ENCODE results near the gene FAM50A.

Gene FAM50A

DNA sequence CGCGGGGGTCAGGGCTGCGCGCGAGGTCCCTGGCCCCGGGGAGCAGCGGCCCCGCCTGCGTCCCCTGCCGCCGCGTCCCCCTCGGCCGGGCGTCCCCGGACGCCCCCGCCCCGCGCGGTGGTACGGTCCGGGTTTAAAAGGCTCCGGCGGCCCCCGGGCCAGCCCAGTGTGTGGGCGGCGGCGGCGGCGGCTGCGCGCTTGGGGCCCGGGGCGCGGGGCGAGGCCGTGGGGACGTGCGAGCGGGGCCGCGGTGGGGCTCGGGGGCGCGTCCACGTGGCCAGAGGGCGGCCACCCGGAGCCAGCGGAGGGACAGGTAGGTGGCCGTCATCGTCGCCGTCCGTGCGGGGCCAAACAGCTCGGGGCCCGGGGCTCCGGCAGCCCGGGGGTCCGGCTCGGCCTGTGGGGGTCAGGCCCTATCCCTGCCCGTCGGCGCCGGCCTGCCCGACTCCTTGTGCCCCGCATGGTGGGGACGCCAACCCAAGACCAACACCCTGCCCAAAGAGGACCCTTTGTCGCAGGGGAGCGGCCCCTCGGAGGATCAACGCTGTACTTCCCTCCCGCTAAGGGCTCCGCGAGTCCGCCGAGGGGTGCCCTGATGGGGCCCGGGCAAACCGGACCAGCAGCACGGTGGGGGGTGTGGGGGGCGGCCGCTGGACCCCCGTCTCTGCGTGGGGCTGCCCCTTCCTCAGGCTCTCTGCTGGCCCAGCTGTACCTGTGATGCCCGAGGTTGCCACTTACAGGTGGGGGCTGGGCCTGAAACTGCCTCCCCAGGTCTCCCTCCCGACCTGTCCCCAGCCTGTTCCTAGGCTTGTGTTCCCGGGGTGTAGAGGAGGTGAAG lies 14.4 kb downstream of the FAM50A start, which contains the start of gene PLXNA3:
Gene PLXNA3 (plus strand): TSS at position 166 of the 838 bp plus-strand sequence. CDS start 1,903 bp downstream, outside the sequence.
- peaks cover 10% of the 10 kb centered on the region for H3K27me3 Mint-ChIP-seq
- peaks cover 48% of the 10 kb centered on the region for H3K36me3 Mint-ChIP-seq (ENCODE audit: low read depth)
- intact Hi-C loops (cut with micrococcal nuclease): loop anchor here (10.0 kb wide), 1 partner anchor 54 kb away; the partner anchor contains the start of gene DNASE1L1
- H3K4me3 Mint-ChIP-seq: peak within 1 kb of the TSS; percentile 93
- H3K27ac Mint-ChIP-seq: peak within 1 kb of the TSS; percentile 92
- no peaks in the 10 kb centered on the region for H3K9me3 Mint-ChIP-seq
- peaks cover 30% of the 10 kb centered on the region for H3K4me1 Mint-ChIP-seq (ENCODE audit: low read depth)

DNA sequence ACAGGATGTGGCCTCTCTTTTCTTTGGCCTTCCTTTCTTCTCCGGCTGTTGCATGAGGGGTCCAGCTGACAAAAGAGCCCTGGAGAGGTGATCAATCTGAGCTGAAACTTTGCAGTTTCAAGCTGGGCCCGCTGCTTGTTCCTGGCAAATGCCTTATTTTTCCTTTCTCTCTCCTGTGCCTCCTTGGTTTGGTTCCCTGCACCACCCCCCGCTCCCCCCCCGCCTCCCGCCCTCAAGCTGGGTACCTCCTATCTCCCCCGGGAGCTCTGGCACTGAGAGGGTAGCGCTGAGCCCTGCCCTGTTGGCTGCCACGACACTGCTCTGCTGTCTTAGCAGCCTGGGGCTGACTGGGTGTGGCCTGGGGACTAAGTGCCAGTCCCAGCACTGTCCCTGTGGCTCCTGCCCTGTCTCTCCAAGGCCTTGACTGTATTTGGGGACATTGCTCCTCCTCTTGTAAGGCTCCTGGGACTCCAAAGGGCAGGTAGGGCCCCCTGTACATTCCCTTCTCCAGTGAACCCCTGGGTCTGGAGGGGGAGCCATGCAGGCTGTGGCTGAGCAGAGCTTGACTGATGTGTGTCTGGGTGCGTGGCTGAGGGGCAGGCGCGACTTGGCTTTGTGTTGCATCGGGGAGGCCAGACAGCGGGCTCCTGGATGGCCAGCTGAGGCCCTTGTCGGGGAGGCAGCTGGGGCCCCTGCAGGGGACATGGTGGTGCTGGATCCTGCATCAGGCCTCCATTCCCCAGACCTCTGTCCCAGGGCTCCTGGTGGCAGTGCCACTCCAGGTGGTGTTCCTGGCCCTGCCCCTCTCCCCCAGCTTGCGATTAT lies 15.2 kb downstream of the FAM50A start:
- H3K4me1 Mint-ChIP-seq (ENCODE audit: low read depth): peaks cover 30% of the 10 kb centered on the region
- no peak overlapping the region for H3K27ac Mint-ChIP-seq
- peaks cover 10% of the 10 kb centered on the region for H3K27me3 Mint-ChIP-seq
- H3K4me3 Mint-ChIP-seq: peak overlapping the region; percentile 76
- no peaks in the 10 kb centered on the region for H3K9me3 Mint-ChIP-seq
- peaks cover 51% of the 10 kb centered on the region for H3K36me3 Mint-ChIP-seq (ENCODE audit: low read depth)
- intact Hi-C loops (cut with micrococcal nuclease): loop anchor here (10.0 kb wide), 1 partner anchor 54 kb away; the partner anchor contains the start of gene DNASE1L1

DNA sequence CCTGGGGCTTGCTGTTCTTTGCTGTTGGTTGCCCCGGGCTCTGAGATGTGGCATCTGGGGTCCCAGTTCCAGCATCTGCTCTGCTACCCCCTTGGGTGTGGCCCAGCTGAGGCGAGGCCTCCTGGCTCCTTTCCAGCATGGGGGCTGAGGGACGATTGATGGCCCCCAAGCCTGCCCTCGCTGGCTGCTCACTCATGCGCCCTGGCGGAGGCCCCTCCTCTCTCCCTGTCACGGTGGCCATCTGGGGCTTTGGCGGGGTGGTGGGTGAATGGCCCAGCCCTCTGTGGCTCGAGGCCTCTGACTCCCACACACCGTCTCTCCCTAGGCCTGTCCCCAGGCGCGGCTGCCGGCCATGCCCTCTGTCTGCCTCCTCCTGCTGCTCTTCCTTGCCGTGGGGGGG lies 15.9 kb downstream of the FAM50A start:
- no peaks in the 10 kb centered on the region for H3K9me3 Mint-ChIP-seq
- peaks cover 30% of the 10 kb centered on the region for H3K4me1 Mint-ChIP-seq (ENCODE audit: low read depth)
- H3K27ac Mint-ChIP-seq: no peak overlapping the region
- H3K27me3 Mint-ChIP-seq: peaks cover 8% of the 10 kb centered on the region
- peak overlapping the region; percentile 76 for H3K4me3 Mint-ChIP-seq
- H3K36me3 Mint-ChIP-seq (ENCODE audit: low read depth): peaks cover 51% of the 10 kb centered on the region
- intact Hi-C loops (cut with micrococcal nuclease): loop anchor here (10.0 kb wide), 1 partner anchor 55 kb away; the partner anchor contains the start of gene DNASE1L1

DNA sequence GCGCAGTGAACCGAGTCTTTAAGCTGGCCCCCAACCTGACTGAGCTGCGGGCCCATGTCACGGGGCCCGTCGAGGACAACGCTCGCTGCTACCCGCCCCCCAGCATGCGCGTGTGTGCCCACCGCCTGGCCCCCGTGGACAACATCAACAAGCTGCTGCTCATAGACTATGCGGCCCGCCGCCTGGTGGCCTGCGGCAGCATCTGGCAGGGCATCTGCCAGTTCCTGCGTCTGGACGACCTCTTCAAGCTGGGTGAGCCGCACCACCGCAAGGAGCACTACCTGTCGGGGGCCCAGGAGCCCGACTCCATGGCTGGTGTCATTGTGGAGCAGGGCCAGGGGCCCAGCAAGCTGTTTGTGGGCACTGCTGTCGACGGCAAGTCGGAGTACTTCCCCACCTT lies 16.4 kb downstream of the FAM50A start:
- H3K36me3 Mint-ChIP-seq (ENCODE audit: low read depth): peaks cover 55% of the 10 kb centered on the region
- H3K9me3 Mint-ChIP-seq: no peaks in the 10 kb centered on the region
- H3K27ac Mint-ChIP-seq: no peak overlapping the region
- H3K27me3 Mint-ChIP-seq: peaks cover 8% of the 10 kb centered on the region
- H3K4me1 Mint-ChIP-seq (ENCODE audit: low read depth): peaks cover 30% of the 10 kb centered on the region
- peak overlapping the region; percentile 76 for H3K4me3 Mint-ChIP-seq
- intact Hi-C loops (cut with micrococcal nuclease): no loop called here

DNA sequence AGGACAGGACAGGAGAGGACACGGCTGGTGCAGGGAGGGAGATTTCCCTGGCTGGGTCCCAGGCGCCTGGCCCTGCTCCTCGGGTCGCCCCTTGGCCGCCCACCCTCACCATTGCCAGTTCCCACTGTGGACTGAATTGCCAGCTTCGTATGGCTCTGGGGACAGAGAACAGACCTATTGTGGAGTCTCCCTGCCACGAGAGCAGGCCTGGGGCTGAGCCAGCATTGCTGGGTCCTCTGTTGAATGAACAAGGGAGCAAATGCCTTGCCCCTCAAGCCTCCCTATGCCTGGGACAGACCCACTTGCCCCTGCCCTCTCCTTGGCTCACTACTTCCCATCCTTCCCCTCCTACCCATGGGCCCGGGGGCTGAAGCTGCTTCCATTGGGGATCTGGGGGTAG lies 18.5 kb downstream of the FAM50A start:
- Mint-ChIP-seq H3K4me1 (ENCODE audit: low read depth) (peaks cover 27% of the 10 kb centered on the region), H3K27ac (no peak overlapping the region), H3K9me3 (no peaks in the 10 kb centered on the region), H3K4me3 (no peak overlapping the region), H3K27me3 (peaks cover 8% of the 10 kb centered on the region), H3K36me3 (ENCODE audit: low read depth) (peaks cover 76% of the 10 kb centered on the region)
- intact Hi-C loops (cut with micrococcal nuclease): no loop called here

DNA sequence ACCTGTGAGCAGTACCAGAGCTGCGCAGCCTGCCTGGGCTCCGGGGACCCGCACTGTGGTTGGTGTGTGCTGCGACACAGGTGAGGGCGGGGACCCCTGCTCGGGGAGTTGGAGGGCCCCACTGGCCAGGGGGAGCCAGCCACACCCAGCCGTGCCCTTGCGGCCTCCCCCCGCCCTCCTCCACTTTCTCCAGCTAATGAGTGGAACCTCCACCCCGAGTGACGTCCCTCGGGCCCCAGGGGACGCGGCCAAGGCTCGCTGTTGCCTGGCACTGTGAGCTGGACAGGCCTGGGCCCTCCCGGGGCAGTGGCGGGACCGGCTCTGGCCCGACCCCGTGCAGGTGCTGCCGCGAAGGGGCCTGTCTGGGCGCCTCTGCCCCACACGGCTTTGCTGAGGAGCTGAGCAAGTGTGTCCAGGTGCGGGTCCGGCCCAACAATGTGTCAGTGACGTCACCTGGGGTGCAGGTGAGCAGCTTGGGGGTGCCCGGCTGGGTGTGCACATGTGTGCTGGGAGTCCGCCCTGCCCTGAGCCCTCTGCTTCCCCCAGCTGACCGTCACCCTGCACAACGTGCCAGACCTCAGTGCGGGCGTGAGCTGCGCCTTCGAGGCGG lies 19.8 kb downstream of the FAM50A start:
- no peak overlapping the region for H3K4me3 Mint-ChIP-seq
- no peaks in the 10 kb centered on the region for H3K9me3 Mint-ChIP-seq
- H3K27me3 Mint-ChIP-seq: peaks cover 8% of the 10 kb centered on the region
- intact Hi-C loops (cut with micrococcal nuclease): no loop called here
- H3K27ac Mint-ChIP-seq: no peak overlapping the region
- peaks cover 24% of the 10 kb centered on the region for H3K4me1 Mint-ChIP-seq (ENCODE audit: low read depth)
- peaks cover 89% of the 10 kb centered on the region for H3K36me3 Mint-ChIP-seq (ENCODE audit: low read depth)

DNA sequence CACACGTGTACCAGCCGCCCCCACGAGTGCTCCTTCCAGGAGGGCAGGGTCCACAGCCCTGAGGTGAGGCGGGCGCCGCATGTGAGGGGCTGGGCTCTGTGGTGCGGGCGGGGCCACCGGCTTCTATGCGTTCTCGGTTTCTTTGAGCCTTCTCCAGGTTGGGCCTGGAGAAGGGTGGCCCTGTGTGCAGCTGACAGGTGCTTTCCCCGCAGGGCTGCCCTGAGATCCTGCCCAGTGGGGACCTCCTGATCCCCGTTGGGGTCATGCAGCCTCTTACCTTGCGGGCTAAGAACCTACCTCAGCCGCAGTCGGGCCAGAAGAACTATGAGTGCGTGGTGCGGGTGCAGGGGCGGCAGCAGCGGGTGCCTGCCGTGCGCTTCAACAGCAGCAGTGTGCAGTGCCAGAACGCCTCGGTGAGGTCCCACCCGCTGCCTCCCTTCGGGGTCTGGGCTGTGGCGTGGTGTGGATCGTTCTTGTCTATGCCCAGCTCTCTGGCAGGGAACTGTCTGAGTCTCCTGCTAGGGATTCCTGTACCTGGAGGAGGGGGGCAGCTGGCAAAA lies 20.9 kb downstream of the FAM50A start:
- intact Hi-C loops (cut with micrococcal nuclease): no loop called here
- Mint-ChIP-seq H3K27ac (no peak overlapping the region), H3K4me3 (no peak overlapping the region), H3K4me1 (ENCODE audit: low read depth) (peaks cover 16% of the 10 kb centered on the region), H3K9me3 (no peaks in the 10 kb centered on the region), H3K27me3 (peaks cover 8% of the 10 kb centered on the region), H3K36me3 (ENCODE audit: low read depth) (peaks cover 100% of the 10 kb centered on the region)

DNA sequence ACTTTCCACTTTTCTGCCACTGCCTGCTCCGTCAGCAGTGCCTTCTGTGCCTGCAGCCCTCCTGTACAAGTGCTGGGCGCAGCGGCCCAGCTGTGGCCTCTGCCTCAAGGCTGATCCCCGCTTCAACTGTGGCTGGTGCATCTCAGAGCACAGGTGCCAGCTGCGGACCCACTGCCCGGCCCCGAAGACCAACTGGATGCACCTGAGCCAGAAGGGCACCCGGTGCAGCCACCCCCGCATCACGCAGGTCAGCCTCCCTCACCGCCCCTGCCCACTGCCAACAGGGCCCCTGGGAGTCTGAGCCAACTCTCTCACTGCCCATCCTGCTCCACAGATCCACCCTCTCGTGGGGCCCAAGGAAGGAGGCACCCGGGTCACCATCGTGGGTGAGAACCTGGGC lies 21.7 kb downstream of the FAM50A start:
- Mint-ChIP-seq H3K36me3 (ENCODE audit: low read depth) (peaks cover 100% of the 10 kb centered on the region), H3K27ac (no peak overlapping the region), H3K9me3 (no peaks in the 10 kb centered on the region), H3K27me3 (peaks cover 4% of the 10 kb centered on the region), H3K4me3 (no peak overlapping the region), H3K4me1 (ENCODE audit: low read depth) (peaks cover 9% of the 10 kb centered on the region)
- intact Hi-C loops (cut with micrococcal nuclease): no loop called here

DNA sequence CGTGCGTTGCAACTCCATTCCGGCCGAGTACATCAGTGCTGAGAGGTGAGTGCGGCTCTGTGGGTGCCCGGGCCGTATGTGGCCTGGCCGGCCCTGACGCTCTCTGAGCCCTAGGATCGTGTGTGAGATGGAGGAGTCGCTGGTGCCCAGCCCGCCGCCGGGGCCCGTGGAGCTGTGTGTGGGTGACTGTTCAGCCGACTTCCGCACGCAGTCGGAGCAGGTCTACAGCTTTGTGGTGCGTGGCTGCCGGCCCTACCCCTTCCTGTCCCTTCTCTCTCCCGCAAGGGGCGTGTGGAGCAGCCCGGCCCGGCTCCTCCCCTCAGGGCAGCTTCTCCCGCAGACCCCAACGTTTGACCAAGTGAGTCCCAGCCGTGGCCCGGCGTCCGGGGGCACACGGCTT lies 22.1 kb downstream of the FAM50A start:
- Mint-ChIP-seq H3K36me3 (ENCODE audit: low read depth) (peaks cover 100% of the 10 kb centered on the region), H3K27me3 (peaks cover 4% of the 10 kb centered on the region), H3K4me3 (no peak overlapping the region), H3K4me1 (ENCODE audit: low read depth) (peaks cover 9% of the 10 kb centered on the region), H3K9me3 (no peaks in the 10 kb centered on the region), H3K27ac (no peak overlapping the region)
- intact Hi-C loops (cut with micrococcal nuclease): no loop called here

DNA sequence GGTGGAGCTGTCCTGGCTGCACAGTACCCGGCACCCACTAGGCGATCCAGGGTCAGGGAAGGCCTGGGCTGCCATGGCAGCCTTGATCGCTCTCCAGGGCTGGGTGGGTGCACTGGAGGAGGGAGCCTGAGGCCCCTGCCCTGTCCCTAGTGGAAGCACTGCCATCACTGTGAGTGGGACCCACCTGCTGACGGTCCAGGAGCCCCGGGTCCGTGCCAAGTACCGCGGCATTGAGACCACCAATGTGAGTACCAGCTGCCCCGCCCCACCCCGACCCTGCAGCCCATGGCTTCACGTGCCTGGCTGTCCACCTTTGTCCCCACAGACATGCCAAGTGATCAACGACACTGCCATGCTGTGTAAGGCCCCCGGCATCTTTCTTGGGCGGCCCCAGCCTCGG lies 23.0 kb downstream of the FAM50A start:
- Mint-ChIP-seq H3K36me3 (ENCODE audit: low read depth) (peaks cover 100% of the 10 kb centered on the region), H3K9me3 (no peaks in the 10 kb centered on the region), H3K27me3 (peaks cover 2% of the 10 kb centered on the region), H3K4me1 (ENCODE audit: low read depth) (peaks cover 3% of the 10 kb centered on the region), H3K27ac (no peak overlapping the region), H3K4me3 (no peak overlapping the region)
- intact Hi-C loops (cut with micrococcal nuclease): no loop called here

DNA sequence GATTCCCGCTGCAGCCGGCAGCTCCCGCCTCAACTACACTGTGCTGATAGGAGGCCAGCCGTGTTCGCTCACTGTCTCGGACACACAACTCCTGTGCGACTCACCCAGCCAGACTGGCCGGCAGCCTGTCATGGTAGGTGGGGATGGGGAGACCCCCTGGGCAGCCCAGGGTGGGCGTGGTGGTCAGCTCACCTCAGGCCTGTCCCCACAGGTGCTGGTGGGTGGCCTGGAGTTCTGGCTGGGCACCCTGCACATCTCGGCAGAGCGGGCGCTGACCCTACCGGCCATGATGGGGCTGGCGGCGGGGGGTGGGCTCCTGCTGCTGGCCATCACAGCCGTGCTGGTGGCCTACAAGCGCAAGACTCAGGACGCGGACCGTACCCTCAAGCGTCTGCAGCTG lies 23.6 kb downstream of the FAM50A start:
- H3K27me3 Mint-ChIP-seq: no peaks in the 10 kb centered on the region
- H3K27ac Mint-ChIP-seq: no peak overlapping the region
- no peak overlapping the region for H3K4me3 Mint-ChIP-seq
- peaks cover 4% of the 10 kb centered on the region for H3K4me1 Mint-ChIP-seq (ENCODE audit: low read depth)
- peaks cover 100% of the 10 kb centered on the region for H3K36me3 Mint-ChIP-seq (ENCODE audit: low read depth)
- no peaks in the 10 kb centered on the region for H3K9me3 Mint-ChIP-seq
- intact Hi-C loops (cut with micrococcal nuclease): no loop called here

DNA sequence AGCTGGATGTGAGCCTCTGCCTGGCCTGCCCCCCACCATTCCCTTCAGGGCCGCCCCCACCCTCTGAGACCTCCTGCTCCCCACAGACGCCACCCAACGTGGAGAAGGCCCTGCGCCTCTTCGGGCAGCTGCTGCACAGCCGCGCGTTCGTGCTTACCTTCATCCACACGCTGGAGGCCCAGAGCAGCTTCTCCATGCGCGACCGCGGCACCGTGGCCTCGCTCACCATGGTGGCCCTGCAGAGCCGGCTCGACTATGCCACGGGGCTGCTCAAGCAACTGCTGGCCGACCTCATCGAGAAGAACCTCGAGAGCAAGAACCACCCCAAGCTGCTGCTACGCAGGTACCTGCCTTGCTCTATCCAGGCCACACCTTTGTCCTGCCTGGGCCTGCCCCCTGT lies 24.3 kb downstream of the FAM50A start:
- intact Hi-C loops (cut with micrococcal nuclease): no loop called here
- Mint-ChIP-seq H3K4me3 (no peak overlapping the region), H3K9me3 (no peaks in the 10 kb centered on the region), H3K36me3 (ENCODE audit: low read depth) (peaks cover 100% of the 10 kb centered on the region), H3K27me3 (no peaks in the 10 kb centered on the region), H3K4me1 (ENCODE audit: low read depth) (peaks cover 11% of the 10 kb centered on the region), H3K27ac (no peak overlapping the region)

DNA sequence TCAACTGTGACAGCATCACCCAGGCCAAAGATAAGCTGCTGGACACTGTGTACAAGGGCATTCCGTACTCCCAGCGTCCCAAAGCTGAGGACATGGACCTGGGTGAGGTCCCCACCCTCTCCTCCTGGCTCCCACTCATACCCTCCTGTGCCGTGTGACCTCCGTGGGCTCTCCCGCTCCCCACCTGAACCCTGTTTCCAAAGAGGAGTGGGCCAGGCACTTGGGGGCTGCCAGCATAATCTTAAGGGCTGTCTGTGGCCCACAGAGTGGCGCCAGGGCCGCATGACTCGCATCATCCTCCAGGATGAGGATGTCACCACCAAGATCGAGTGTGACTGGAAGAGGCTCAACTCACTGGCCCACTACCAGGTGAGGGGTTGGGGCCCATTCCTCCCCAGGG lies 25.2 kb downstream of the FAM50A start:
- Mint-ChIP-seq H3K27me3 (no peaks in the 10 kb centered on the region), H3K36me3 (ENCODE audit: low read depth) (peaks cover 100% of the 10 kb centered on the region)
- intact Hi-C loops (cut with micrococcal nuclease): no loop called here

More for the DNA sequence above, 25.2 kb downstream of the FAM50A start:
- H3K4me3 Mint-ChIP-seq: no peak overlapping the region
- H3K9me3 Mint-ChIP-seq: no peaks in the 10 kb centered on the region
- H3K4me1 Mint-ChIP-seq (ENCODE audit: low read depth): peaks cover 14% of the 10 kb centered on the region
- H3K27ac Mint-ChIP-seq: no peak overlapping the region

All from dendritic cell treated with granulocyte-macrophage colony-stimulating factor and Interleukin-4, amounts not matched to agents 40 ng/mL and 50 ng/mL, for 4 days (primary cell).